SK-N-MC (cell line): ENCODE measurements around the gene MIPEP.

Experiments used
- DNase-seq: peaks from one replicate; pipeline ENCODE4 v3.0.0-alpha.2; 2011; ENCODE audit warnings: low read depth, low spot score
- H3K27ac ChIP-seq: fragments of 200-600 bp; sonication (generic); 2 replicates; pipeline ENCODE4 v1.5.1; 2016; ENCODE audit warnings: mixed run types
- H3K36me3 ChIP-seq: fragments of 200-600 bp; sonication (generic); 2 replicates; pipeline ENCODE4 v1.6.1; 2017; ENCODE audit warnings: antibody characterized with exemption, low read length, mixed read lengths; ENCODE audit not compliant: insufficient read depth
- H3K4me3 ChIP-seq: fragments of 200-600 bp; sonication (generic); 2 replicates; pipeline ENCODE4 v1.5.1; 2016
- H3K9ac ChIP-seq: fragments of 200-600 bp; sonication (generic); 2 replicates; pipeline ENCODE4 v1.8.0; 2017; ENCODE audit warnings: mixed run types, mixed read lengths; ENCODE audit not compliant: insufficient read length
- H3K9me3 ChIP-seq: fragments of 200-600 bp; sonication (generic); 2 replicates; pipeline ENCODE4 v1.6.1; 2017; ENCODE audit warnings: low read depth, mild to moderate bottlenecking, antibody characterized with exemption, low read length, moderate library complexity, mixed read lengths
- EZH2 ChIP-seq: fragments of 200-600 bp; sonication (generic); IDR thresholded peaks from one replicate; pipeline ENCODE4 v1.6.1; 2017; ENCODE audit warnings: antibody characterized with exemption
- FOXP2 ChIP-seq: optimal IDR thresholded peaks from 2 replicates; pipeline ENCODE3; 2011; ENCODE audit warnings: mild to moderate bottlenecking, moderate library complexity; ENCODE audit not compliant: insufficient read depth; ENCODE audit errors: extremely low read length, control extremely low read depth
- POLR2AphosphoS5 ChIP-seq: IDR thresholded peaks from 2 replicates; pipeline ENCODE4 v1.6.1; 2012; ENCODE audit warnings: mild to moderate bottlenecking, low read depth, low read length, borderline replicate concordance

MIPEP gene

GRCh38 chr13:23915308-23915707, 26.1 kb upstream of the MIPEP start:
- H3K9ac ChIP-seq: no peak overlapping the region
- TF ChIP-seq POLR2AphosphoS5 (no peak), FOXP2 (no peak), EZH2 (no peak)
- DNase-seq: no peak
- no peaks in the 10 kb centered on the region for H3K9me3 ChIP-seq
- H3K36me3 ChIP-seq: no peaks in the 10 kb centered on the region
- H3K4me3 ChIP-seq: no peak overlapping the region
- no peak overlapping the region for H3K27ac ChIP-seq

- TF ChIP-seq POLR2AphosphoS5 (no peak), EZH2 (no peak), FOXP2 (no peak)
- Histone ChIP-seq H3K27ac (no peak overlapping the region), H3K4me3 (no peak overlapping the region), H3K9me3 (no peaks in the 10 kb centered on the region), H3K9ac (no peak overlapping the region), H3K36me3 (no peaks in the 10 kb centered on the region)
- no peak for DNase-seq
These were observed 23.3 kb upstream of the MIPEP start for GRCh38 chr13:23912469-23912868.

- Histone ChIP-seq H3K9ac (no peak overlapping the region), H3K4me3 (no peak overlapping the region), H3K27ac (no peak overlapping the region), H3K36me3 (no peaks in the 10 kb centered on the region), H3K9me3 (no peaks in the 10 kb centered on the region)
- no peak for TF ChIP-seq EZH2
- no peak for TF ChIP-seq FOXP2
- no peak for TF ChIP-seq POLR2AphosphoS5
- no peak for DNase-seq
These were observed 20.4 kb upstream of the MIPEP start for GRCh38 chr13:23909606-23910005.

GRCh38 chr13:23905766-23906165, 16.6 kb upstream of the MIPEP start:
- Histone ChIP-seq H3K36me3 (no peaks in the 10 kb centered on the region), H3K27ac (no peak overlapping the region), H3K4me3 (no peak overlapping the region), H3K9me3 (no peaks in the 10 kb centered on the region), H3K9ac (no peak overlapping the region)
- DNase-seq: no peak
- TF ChIP-seq EZH2 (no peak), FOXP2 (no peak), POLR2AphosphoS5 (no peak)

GRCh38 chr13:23903906-23904280, 14.7 kb upstream of the MIPEP start:
- no peaks in the 10 kb centered on the region for H3K36me3 ChIP-seq
- TF ChIP-seq EZH2: no peak
- no peak for TF ChIP-seq FOXP2
- TF ChIP-seq POLR2AphosphoS5: no peak
- no peak overlapping the region for H3K4me3 ChIP-seq
- no peak for DNase-seq
- no peak overlapping the region for H3K9ac ChIP-seq
- no peak overlapping the region for H3K27ac ChIP-seq
- H3K9me3 ChIP-seq: no peaks in the 10 kb centered on the region

- Histone ChIP-seq H3K9me3 (no peaks in the 10 kb centered on the region), H3K36me3 (no peaks in the 10 kb centered on the region), H3K27ac (no peak overlapping the region), H3K4me3 (no peak overlapping the region), H3K9ac (no peak overlapping the region)
- TF ChIP-seq EZH2 (no peak), FOXP2 (no peak), POLR2AphosphoS5 (no peak)
- DNase-seq: no peak
These were observed 14.0 kb upstream of the MIPEP start for GRCh38 chr13:23902975-23903905.

- Histone ChIP-seq H3K9ac (no peak overlapping the region), H3K27ac (no peak overlapping the region), H3K9me3 (no peaks in the 10 kb centered on the region), H3K4me3 (no peak overlapping the region), H3K36me3 (no peaks in the 10 kb centered on the region)
- no peak for DNase-seq
- no peak for TF ChIP-seq POLR2AphosphoS5
- no peak for TF ChIP-seq EZH2
- no peak for TF ChIP-seq FOXP2
These were observed 12.2 kb upstream of the MIPEP start for GRCh38 chr13:23901365-23901764.

- H3K9ac ChIP-seq: peak overlapping the region; percentile 23
- DNase-seq: no peak
- H3K4me3 ChIP-seq: peak overlapping the region; percentile 26; the same call in 1 of the 2 replicates
- H3K36me3 ChIP-seq: no peaks in the 10 kb centered on the region
- no peaks in the 10 kb centered on the region for H3K9me3 ChIP-seq
- TF ChIP-seq EZH2: no peak
- no peak for TF ChIP-seq FOXP2
- TF ChIP-seq POLR2AphosphoS5: no peak
- no peak overlapping the region for H3K27ac ChIP-seq
These were observed 10.4 kb upstream of the MIPEP start for GRCh38 chr13:23899555-23899954.
